ENCODE data around the gene SAAL1.

DNA sequence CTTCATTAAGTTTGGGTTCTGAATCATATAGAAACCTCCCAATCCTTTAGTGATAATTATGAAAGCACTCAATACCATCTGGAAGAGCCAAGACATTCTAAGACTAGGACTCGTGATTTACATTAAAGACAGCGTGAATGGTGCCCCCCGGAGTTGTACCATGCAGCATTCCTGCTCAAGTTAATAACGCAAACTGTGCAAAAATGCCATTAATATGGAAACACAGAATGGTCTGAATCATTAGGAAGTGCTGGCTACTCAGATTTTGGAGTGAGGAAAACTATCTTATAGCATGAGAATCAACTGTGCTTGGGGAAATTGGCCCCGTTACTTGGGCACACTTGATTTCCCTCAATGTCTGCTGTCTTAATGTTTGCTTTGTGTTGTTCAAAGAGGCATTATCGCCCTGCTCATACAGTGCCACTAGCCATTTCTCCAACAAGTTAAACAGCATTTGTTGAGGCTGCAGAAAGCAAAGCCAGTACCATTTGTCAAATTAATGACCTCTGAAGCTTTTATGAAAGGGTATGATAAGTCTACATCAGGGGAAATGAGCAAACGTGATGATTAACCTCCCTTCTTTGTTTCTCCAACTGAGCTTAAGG is 41.3 kb downstream of the SAAL1 start:
- TF ChIP-seq, protein P1, sequence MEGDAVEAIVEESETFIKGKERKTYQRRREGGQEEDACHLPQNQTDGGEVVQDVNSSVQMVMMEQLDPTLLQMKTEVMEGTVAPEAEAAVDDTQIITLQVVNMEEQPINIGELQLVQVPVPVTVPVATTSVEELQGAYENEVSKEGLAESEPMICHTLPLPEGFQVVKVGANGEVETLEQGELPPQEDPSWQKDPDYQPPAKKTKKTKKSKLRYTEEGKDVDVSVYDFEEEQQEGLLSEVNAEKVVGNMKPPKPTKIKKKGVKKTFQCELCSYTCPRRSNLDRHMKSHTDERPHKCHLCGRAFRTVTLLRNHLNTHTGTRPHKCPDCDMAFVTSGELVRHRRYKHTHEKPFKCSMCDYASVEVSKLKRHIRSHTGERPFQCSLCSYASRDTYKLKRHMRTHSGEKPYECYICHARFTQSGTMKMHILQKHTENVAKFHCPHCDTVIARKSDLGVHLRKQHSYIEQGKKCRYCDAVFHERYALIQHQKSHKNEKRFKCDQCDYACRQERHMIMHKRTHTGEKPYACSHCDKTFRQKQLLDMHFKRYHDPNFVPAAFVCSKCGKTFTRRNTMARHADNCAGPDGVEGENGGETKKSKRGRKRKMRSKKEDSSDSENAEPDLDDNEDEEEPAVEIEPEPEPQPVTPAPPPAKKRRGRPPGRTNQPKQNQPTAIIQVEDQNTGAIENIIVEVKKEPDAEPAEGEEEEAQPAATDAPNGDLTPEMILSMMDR (IDR thresholded peaks at IDR 0.05; ENCODE audit: borderline replicate concordance, extremely low read depth, low read length, poor library complexity, severe bottlenecking): no peak
- no peak for TF ChIP-seq EZH2 (IDR thresholded peaks at IDR 0.05; ENCODE audit: borderline replicate concordance, low read depth, low read length, severe bottlenecking)

All from DND-41 (cell line).